Stromal cell of bone marrow (primary cell): ENCODE measurements around the gene PIKFYVE.
"Not testable (repeated sequence)": the region's sequence is repeated elsewhere in the genome, so short reads cannot be mapped to it uniquely, and the experiment has no call there.

Source experiments
- DNase-seq: peaks from one replicate; pipeline ENCODE4 v3.0.0-alpha.2; 2012; ENCODE audit warnings: low read depth

Gene PIKFYVE

DNA sequence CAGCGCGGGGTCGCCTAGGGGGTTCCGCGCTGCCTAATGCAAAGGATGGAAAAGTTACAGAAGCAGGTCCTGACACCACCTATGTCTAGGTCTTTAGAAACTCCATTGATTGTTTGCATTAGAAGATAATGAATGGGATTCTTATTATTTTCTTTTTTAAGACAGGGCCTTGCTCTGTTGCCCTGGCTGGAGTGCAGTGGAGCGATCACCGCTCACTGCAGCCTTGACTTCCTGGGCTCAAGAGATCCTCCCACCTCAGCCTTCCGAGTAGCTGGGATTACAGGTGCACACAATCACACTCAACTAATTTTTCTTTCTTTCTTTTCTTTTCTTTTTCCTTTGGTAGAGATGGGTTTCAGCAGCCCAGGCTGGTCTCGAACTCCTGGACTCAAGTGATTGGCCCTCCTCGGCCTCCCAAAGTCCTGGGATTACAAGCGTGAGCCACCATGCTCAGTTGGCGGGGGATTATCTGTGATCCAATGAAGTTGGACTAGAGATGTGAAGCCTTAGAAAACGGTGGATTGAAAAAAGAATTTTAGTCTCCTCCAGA, 10.4 kb upstream of the PIKFYVE start:
- no peak for DNase-seq

DNA sequence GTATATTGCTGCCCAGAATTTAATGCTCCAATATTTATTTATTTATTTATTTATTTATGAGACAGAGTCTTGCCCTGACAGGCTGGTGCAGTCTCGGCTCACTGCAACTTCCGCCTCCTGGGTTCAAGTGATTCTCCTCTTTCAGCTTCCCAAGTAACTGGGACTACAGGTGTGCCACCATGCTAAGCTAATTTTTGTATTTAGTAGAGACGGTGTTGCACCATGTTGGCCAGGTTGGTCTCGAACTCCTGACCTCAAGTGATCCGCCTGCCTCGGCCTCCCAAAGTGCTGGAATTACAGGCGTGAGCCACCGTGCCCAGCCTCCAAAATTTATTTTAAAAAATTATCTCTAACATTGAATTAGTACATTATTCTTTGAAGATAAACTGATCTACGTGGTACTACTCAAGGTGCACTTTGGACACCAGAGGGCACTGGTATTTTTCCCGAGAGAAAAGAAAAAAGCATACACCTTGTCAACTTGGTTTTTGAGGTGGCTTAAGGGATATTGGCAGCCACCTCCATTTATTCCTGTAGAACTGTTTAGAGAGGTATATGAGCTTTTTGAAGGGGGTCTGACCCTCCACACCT, 9.8 kb upstream of the PIKFYVE start:
- DNase-seq = no peak

DNA sequence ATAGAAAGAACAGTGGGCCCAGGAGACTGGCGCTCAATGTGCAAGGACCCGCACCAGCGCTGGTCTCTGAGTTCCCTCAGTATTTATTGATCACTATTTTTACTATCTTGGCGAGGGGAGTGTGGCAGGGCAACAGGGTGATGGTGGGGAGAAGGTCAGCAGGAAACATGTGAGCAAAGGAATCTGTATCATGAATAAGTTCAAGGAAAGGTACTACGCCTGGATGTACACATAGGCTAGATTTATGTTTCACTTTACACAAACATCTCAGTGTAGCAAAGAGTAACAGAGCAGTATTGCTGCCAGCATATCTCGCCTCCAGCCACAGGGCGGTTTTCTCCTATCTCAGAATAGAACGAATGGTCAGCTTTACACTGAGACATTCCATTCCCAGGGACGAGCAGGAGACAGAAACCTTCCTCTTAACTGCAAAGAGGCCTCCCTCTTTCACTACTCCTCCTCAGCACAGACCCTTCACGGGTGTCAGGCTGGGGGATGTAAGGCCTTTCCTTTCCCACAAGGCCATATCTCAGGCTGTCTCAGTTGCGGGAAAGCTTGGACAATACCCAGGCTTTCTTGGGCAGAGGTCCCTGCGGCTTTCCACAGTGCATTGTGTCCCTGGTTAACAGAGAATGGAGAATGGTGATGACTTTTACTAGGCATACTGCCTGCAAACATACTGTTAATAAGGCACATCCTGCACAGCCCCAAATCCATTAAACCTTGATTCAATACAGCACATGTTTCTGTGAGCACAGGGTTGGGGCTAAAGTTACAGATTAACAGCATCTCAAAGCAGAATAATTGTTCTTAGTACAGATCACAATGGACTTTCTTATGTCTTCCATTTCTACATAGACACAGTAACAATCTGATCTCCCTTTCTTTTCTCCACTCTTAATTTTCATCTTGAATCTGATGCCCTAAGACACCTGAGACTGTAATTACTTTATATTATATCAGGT, 8.9 kb upstream of the PIKFYVE start:
- not testable (repeated sequence) for DNase-seq

DNA sequence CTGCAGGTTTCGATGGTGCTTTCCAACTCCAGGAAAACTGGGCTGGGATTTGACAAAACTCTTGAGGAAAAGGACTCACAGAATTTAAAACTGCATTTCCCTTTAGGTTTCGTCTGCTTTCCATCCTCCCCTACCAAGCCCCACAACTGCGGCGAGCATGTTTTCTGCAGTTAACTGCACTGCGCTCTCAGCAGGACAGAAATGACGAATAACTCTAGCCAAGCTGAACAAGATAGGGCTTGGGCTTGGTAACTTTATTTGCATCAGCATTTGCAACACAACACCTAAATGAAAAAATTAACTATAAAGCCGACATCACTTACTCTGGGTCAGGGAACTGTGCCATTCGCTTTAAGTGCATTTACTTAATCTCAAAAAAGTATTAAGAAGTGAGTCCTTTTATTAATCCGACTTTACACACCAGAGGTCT, 669 bp upstream of the PIKFYVE start:
- DNase-seq = peak; percentile 7

DNA sequence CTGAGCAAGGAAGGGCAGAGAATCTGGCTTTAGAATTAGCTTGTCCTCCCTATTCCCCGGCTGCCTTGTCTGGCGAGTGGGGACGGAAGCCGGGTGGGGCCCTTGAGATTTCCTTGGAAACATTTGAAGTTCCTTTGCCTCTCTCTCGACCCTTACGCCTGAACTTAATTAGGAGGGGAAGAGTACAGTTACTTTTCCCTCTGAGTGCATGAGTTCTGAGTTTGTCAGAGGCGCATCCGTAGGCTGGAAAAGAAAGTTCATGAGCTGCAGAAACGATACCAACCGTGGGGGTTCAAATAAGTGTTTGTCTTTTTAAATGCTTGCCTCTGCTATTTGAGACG, 468 bp downstream of the PIKFYVE start:
- no peak for DNase-seq

DNA sequence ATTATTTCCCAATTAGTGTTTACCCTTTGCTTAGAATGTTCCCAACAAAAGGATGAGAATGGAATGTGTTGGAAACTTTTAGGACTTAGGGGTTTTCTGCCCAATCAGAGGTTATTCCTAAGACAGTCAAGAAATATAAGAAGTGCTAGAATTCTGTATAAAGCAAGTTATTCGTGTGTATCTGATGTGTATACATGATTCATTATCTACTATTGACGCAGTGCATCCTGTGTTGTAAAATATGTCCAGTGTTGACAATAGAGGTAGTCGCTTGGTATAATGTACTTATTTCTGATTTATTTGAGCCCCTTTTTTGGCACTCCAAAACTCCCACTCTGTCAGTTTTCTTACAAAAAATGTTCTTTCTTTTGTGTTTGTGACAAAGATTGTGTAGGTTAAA, 881 bp downstream of the PIKFYVE start:
- DNase-seq = no peak

DNA sequence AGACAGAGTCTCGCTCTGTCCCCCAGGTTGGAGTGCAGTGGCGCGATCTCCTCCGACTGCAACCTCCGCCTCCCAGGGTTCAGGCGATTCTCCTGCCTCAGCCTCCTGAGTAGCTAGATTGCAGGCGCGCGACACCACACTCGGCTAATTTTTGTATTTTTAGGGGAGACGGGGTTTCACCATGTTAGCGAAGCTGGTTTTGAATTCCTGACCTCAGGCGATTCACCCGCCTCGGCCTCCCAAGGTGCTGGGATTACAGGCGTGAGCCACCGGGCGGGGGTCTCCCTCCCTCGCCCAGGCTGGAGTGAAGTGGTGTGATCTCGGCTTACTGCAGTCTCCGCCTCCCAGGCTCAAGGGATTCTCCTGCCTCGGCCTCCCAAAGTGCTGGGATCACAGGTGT, 1.5 kb downstream of the PIKFYVE start:
- DNase-seq = not testable (repeated sequence)

DNA sequence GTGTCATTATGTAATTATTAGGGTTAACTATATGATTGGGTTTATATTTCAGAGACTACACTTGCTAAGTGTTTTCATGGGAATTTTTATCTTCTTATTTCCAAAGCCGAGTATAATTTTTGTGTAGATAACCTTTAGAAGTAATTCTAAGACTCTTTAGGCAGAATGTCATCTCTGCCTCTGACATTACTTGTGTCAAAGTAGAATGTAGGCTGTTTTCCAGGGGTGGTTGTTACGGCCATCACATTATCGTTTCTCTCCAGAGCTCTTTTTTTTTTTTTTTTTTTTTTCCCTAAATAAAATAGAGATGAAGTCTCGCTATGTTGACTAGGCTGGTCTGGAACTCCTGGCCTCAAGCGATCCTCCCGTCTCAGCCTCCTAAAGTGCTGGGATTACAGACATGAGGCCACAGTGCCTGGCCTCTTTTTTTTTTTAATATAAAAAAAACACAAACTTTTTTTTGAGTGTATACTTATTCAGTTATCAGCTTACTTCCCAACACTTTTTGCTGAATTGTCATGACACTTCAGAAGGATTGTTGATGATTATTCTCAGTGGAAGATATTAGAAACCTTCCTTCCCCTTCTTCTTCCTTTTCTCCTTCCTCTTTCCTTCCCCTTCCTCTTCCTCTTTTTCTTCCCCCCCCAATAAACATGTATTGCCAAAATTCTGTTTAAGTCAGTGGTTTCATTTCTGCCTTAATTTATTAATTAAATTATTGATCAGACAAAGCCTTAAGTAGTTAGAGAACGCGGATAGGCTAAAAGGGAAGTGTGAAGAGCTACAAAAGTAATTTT, 2.3 kb downstream of the PIKFYVE start:
- DNase-seq = no peak

DNA sequence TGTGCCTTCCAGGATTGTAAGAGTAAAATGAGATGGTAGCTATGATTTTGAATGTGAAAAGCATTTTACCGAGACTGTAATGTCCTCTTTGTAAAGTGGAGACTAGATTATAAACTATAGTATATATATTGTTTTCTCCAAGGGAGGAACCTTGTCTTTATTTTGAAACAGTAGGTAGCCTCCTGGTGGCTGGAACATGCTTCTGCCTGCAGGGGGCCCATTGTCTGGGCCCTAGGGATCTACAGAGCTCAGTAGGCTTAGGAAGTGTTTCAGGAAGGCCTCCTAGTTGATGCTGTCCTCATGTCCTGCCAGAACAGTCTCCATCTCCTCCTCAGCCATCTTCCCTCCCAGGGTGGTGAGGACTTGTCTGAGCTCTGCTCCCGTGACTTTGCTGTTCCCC, 3.0 kb downstream of the PIKFYVE start:
- DNase-seq = no peak

DNA sequence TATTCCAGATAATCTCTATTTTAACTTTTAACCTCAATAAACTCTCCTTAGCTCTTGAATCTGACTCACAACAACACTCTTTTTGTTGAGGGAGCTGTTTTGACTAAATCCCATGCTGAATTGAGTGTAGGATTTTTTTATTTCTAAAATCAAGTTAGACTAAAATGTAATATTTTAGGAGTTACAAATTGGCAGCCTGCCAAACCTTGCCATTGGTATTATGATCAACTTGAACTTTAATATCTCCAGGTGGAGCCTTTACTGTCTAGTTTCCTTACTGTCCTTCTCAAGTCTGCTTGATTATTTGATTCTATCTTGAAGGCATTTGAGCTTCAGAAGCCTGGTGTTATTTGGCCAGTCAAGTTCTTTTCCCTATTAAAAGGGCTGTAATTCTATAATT, 8.7 kb downstream of the PIKFYVE start:
- no peak for DNase-seq

DNA sequence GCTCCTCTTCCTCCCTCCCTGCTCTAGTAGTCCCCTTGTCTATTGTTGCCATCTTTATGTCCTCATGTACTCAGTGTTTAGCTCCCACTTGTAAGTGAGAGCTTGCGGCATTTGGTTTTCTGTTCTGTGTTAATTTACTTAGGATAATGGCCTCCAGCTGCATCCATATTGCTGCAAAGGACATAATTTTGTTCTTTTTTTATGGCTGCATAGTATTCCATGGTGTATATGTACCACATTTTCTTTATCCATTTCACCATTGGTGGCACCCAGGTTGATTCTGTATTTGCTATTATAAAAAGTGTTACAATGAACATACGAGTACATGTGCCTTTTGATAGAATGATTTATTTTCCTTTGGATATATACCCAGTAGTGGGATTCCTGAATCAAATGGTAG, 12.5 kb downstream of the PIKFYVE start:
- no peak for DNase-seq

DNA sequence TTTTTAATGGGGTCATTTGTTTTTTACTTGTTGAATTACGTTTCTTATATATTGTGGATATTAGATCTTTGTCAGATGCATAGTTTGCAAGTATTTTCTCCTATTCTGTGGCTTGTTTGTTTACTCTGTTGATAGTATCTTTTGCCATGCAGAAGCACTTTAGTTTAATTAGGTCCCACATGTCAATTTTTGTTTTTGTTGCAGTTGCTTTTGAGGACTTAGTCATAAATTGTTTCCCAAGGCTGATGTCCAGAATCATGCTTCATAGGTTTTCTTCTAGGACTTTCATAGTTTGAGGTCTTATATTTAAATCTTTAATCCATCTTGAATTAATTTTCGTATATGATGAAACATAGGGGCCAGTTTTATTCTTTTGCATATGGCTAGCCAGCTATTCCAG, 13.2 kb downstream of the PIKFYVE start:
- DNase-seq = no peak

DNA sequence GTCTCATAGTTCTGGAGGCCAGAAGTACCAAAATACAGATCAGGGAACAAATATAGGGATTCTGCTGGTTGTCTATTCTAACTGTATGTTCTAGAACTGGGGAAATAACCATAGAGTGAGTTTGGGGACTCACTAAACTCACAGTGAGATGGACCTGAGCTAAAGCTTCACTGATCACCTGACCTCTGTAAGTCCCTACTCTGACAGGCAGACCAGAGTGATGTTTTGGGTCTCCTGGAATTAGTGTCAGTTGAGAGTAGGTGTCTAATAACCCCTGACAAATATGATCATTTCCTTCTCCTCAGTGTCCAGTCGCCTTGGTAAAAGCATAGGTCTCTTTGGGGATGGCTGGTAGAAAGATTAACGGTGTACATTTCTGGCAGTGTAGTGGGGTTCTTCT, 14.2 kb downstream of the PIKFYVE start:
- no peak for DNase-seq

DNA sequence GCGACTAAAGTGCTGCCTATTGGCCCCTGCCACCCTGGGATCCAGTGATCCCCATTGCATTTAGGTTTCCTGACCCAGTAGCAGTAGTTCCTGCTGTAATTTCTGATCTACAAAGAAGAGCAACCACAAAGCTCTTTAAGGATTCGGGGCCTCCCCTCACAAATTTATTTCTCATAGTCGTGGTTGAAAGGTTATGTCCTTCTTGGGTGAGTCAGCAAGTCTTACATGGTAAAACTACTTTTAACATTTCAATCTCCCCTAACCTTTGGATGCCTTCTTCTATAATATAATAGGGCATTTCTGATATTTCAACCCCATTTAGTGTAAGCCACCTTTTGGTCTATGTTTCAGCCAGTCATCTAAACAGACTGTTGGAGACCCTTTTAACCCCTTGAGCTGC, 14.9 kb downstream of the PIKFYVE start:
- DNase-seq = peak; percentile 10

DNA sequence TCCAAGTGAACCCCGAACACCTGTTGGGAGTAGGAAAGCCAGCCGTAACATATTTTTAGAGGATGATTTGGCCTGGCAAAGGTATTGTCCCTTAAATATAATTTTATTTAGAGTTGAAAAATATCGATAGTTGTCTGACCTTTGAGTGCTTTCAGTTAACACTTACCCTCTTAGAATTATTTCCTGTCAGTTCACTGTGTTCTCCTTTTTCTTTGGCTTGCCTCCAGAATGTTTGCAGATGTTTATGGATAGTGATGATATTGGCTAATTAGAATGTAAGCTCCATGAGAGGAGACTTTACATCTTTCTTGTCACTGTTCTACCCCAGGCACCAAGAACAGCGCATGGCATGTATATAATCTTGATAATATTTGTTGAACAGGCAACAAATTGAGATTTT, 19.8 kb downstream of the PIKFYVE start:
- no peak for DNase-seq

DNA sequence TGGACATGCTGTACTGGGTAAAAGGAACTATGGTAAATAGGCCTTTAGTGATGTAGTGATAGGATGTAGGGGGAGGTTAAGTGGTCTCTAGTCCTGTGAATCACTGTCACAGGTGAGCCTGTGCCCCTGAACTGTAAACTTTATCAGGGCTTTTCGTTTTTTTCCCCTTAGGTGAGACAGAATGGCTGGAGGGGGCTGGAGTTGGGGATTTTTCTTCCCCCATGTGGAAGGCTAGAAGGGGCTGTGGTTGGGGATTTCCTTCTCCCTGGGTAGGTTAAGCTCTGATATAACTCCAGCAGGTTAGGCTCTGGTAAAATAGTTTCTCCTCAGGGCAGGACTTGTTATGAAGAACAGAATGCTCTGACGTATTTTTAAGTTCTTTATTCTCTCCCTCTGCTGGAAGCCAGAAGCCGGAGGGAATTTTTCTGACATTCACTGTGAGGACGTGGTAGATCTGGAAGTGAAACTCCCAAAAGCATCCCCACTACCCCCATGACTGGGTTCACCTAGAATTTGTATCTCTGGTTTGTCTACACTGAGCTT, 28.5 kb downstream of the PIKFYVE start:
- DNase-seq = no peak

DNA sequence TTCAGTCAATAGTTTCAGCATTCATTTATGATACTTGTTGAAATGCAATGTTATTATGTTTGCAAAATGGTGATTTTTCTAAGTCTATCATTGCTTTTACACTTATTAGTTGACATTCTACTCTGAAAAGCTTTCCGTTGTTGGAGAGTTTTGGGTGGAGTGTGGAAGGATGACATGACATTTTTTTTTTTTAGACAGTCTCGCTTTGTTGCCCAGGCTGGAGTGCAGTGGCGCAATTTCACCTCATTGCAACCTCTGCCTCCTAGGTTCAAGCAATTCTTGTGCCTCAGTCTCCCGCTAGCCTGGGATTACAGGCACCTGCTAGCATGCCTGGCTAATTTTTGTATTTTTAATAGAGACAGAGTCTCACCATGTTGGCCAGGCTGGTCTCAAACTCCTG, 29.8 kb downstream of the PIKFYVE start:
- DNase-seq = no peak

DNA sequence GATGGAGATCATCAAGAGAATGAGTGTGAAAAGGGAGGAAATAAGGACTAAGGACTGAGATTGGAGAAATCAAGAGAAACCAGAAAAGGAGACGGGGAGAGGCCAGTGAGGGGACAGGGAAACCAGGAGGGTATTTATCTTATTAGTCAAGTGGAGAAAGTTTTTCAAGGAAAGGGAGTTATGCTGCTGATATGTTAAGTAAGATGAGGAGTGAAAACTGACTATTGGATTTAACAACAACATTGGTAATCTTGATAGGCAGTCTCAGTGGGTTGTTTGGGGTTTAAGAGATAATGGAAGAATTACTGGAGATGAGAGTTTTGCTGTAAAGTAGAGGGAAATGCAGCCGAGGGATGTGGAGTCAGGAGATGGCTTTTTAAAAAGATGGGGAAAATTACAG, 30.6 kb downstream of the PIKFYVE start:
- DNase-seq = no peak

DNA sequence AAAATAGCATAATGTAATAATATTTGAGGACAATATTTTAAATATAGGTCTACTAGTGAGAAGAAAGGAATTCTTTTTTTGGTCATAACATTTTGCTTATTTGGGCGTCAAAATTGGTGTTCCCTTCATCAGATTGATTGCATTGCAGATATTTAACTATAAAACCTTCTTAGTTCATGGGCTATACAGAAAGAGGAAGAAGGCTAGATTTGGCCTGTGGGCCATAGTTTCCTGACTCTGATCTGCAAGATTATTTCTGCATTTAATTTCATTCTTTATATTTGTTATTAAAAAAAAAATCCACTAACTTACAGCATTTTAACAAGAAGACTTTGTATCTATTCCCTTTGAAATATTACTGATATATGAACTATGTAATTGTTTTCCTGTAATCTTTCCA, 31.9 kb downstream of the PIKFYVE start:
- DNase-seq = no peak

DNA sequence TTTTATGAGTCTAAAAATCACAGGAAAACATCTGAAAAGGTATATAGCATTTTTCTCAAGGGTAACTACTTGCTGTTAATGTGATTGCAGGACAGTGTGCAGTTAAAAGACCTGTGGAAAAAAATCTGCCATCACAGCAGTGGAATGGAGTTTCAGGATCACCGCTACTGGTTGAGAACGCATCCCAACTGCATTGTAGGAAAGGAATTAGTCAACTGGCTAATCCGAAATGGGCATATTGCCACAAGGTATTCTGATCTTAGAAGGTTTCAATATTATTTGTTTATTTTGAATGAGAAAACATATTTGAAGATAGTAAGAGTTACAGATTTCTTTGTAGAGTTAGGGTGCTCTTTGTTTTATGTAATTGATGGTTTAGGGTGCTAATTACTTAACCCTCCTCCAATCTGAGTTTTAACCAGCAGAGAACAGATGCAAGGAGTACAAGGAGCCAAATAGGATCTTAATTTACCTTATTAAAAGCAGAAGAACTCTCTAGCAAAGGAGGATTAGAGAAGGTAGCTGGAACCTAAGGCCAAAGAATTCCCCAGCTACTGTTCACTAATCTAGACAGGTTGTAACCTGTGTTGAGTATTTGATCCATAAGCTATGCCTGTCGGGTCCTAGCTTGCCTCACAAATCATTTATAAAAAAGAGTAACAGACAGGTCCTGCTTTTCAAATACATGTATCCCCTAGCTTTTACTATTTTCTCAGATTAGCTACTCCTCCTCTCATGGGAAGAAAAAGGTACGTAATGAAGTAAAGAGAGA, 35.0 kb downstream of the PIKFYVE start:
- DNase-seq = no peak

DNA sequence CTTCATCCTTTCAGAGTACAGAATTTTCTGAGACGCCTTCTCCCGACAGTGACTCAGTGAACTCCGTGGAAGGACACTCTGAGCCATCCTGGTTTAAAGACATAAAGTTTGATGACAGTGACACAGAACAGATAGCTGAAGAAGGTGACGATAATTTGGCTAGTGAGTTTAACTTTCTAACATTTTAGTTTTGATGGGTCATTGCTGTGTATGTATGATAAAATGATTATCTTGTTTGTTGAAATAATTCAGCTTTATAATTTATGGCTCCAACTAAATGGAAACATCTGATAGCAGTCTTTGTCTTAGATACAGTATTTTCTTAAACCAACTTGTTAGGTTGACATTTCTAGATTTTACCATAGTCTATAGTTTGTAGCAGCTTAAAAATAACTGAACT, 38.1 kb downstream of the PIKFYVE start:
- DNase-seq = no peak

DNA sequence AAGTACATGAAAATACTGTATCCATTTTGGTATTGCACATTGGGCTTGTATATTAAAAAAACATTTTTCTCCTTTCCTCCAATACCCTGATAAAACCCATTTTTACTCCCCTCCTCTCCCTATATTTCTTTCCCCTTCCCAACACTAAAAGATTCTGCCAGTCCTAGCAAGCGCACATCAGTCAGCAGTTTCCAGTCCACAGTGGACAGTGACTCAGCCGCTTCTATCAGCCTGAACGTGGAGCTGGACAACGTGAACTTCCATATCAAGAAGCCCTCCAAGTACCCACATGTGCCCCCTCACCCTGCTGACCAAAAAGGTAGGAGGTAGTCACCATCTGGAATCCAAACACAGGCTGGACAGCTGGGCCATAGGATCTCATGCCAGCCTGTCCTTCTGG, 38.6 kb downstream of the PIKFYVE start:
- DNase-seq = no peak
